GM18520 (cell line): ENCODE data around the gene ICAM2.

Experiments used
- ATAC-seq: cut with Tn5 transposase; IDR thresholded peaks from one replicate; pipeline ENCODE4 v1.9.1; 2021; ENCODE audit not compliant: unreplicated experiment

ICAM2 gene

DNA sequence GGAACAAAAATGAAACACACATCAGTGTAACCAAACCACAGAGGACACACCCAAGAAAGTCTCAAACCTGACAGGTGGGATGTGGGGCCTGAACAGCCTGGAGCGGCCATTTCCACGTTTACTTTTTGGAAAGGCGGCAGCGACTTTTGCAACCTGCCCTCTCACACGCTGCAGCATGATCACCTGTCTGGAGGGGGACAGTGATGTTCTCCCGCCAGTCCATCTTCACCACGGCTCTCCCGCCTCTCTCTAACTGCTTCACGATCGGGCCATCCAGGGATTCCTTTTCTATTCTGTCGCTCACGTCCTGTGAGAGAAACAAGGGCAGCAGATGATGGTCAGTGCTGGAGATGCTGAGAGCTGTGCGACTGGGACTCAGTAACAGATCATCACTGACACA lies 24.7 kb upstream of the ICAM2 start:
- no peak for ATAC-seq

DNA sequence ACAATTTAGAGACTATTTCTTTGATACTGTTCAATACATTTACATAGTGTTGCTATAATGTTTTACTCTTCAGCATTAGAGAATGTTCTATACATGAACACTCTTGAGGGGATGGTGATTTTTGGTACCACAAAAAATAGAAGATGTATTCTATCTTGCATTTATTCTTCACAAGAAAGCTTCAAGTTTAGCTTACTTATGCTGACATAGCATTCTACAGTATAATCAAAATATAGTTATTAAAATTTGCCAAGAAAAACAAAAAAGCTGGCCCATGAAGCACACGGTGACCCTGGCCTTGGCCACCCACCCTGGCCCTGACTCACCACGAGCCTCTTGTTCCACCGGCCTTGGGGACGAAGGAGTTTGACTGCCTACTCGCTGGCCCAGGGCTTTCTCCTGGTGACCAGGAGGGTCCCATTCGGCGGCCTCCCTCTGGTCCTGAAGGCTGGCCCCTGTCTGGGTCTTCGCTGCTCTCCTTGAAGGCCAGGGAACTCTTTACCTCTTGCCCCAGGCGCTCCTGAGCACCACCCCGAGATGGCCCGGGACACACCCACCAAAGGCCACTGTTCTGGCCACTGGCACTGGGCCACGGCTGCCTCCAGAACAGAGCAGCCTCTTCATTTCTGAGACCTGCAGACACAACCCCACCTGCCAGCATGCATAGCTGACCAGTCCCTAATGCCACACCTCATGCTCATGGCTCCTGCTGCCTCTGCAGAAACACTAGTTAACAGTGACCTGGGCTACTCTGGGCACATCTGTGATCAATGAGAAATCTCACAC lies 22.5 kb upstream of the ICAM2 start:
- ATAC-seq: no peak

DNA sequence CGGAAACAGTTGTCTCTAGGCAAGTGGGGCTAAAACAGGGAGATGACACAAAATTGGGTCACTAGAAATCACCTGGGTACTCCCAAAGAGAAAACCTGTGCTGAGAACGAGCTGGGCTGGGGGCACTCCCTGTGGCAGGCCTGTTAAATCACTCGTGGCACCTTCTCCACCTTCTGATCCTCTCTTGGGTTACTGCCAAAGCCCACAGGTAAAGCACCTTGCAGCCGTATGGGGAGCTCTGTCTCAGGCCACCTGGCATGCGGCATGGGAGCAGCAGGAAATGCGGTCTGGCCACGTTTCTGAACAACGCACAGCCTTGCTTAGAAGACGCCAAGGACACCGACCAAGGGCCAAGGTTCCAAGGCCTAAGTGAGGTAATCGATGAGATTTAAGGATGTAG lies 21.5 kb upstream of the ICAM2 start:
- ATAC-seq: no peak

DNA sequence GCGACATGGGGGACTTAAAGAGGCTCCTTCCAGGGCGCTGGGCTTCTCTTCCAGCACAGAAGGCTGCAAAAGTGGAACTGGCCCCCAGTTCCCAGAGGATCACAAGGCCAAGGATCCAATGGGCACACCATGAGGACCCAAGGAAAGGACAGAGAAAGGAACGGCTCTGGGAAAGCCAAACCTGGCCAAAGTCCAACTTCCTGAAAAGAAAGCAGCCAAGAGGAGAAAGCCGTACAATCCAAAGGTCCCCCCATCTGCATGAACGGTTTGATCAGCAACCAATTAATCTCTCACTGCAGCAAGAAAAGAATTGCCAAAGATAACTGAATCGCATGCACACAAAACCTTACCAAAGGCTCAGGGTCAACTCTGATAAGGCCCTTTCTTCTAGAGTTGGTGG lies 19.8 kb upstream of the ICAM2 start:
- no peak for ATAC-seq

DNA sequence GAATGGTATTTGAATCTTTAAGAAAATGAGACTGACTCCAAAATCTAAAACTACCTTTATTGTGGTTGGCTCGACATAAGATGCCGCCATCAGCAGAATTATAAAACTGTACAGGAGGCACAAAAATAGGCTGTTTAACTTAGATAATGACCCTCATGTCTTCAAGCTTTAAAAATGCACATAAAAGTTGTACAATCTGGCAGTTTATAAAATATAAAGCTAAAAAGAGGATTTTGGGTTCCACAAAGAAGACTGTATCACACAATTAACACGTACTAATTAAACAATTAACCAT lies 18.6 kb upstream of the ICAM2 start:
- no peak for ATAC-seq

DNA sequence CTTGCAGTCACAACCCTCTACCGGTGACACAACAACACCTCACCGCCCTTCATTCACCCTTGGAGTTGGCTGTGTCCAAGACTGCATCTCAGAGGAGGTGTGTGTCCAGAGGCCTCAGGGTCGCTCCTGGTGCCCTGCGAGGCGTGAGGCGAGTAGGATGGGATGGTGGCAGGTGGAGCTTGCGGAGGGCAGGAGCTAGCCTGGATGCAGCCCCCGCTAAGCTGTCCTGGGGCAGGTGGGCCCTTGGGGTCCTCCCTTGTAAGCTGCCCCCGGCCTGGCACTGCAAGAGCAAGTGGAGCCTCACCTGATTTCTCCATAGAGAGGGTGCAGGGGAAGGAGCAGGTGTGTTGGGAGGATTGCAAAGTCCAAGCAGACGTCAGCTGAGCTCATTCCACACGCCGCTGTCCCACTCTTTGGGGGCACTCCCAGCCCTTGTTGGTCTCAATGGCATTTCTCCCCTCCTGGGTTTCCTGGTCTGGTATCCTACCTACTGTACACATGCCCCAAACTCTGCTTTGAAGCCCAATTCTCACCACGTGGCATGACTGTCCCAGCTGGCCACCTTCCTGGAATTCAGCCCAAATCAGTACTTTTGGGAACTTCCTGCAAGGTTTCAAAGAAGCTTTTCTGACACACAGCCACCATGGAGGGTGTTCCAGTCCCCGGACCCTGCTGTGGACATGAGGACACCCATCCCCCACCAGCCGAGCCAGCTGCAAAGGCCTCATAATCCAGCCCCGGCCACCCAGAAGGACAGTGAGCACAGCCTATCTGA lies 18.1 kb upstream of the ICAM2 start:
- no peak for ATAC-seq

DNA sequence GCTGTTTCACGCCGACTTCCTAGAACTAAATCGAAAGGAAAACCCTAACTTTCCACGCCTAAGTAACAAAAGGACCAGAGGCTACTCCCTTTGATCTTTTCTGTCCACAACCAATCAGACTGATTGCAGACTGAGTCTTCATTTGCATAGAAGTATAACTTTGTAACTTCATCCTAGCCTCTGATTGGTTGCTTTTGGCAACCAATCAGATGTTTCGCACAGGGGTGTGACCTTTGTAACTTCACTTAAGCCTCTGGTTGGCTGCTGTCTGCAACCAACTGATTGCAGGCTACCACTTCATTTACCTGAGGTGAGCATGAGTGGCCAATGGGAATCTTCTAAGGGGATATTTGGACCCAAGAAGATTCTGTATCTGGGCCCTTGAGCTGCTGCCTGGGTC lies 17.4 kb upstream of the ICAM2 start:
- no peak for ATAC-seq

DNA sequence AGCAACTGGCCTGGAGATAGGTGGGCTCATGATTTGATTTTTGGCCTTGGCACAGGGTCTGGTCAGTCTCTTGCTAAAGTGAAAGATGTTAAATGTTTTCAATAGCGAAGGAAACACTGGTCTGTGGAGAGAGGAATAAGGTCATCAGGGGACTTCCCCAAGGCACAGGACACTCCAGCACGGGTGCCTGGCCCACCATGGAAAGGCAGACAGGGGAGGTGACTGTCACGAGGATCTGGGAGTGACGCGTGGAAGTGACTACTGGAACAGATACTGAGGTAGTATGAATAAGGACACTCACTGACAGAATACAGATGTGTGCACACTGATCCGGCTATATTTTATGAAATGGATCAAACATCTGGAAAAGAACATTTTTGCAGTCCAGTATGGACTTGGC lies 16.7 kb upstream of the ICAM2 start:
- no peak for ATAC-seq

DNA sequence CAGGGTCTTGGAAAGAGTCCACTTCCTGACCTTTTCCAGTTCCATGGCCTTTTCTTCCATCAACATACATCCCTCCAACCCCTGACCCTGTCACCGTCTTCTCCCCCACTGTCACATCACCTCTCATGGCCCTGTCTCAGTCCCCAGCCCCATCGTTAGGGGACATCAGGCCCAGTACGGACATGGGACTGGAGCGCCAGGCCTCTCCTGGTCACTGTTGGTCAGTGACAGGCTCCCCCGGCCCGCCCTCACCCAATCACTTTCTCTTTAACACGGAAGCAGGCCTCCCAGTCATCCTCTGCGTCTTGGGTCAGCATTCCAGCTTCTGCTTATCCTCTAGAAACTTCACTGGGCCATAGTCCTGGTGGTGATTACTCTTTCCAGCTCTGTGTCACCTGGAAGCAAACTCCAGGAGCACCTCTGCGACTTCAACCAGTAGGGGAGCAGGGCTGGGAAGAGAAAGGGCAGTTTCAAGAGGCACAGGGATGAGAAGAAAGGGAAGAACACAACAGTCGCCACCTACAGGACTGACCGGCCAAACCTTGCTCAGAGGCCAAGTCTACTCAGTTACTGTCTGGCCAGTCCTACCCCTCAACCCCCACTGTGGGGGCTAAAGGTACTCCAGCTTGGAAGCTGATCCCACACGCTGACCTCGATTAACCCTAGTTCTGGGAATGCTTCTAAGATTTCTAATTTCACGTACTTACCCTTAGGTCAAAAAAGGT lies 15.9 kb upstream of the ICAM2 start:
- ATAC-seq: no peak

DNA sequence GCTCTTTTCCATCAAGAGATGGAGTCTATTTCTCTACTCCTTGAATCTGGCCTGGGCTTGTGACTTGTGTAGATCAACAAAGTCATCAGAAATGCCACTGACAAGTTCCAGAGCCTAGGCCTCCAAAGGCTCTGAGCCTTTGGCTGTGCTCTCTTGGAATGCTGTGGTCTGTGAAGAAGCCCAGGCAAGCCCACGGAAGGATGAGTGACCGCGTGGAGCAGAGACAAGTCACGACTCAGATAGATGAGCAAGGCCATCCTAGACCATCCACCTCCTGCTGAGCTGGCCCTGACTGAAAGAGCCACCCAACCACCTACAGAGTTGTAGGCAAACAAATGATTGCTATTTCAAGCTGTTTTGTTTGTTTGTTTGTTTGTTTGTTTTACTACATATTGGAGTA lies 11.6 kb upstream of the ICAM2 start:
- no peak for ATAC-seq

DNA sequence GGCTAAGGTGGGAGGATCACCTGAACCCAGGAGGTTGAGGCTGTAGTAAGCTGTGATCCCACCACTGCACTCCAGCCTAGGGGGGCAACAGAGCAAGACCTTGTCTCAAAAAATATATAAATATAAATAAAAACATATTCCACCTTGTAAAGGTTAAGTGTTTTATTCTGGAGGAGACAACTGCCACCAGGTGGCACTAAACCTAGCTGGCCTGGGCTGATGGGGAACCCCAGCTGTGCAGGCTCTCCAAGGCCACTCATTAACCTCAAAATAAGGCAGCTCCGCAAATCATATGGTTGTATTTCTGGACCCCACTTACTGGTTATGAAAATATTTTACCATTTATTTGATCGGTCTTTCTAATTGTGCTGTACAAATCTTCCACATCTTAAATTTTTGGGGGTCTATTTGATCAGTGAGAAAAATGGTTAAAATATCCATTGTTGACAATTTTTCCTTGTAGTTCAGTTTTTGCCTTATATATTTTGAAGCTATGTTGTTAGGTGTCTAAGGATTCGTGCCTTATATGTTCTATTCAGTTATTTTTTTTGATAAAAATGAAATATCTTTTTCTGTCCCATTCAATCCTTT lies 8.5 kb upstream of the ICAM2 start:
- ATAC-seq: no peak

DNA sequence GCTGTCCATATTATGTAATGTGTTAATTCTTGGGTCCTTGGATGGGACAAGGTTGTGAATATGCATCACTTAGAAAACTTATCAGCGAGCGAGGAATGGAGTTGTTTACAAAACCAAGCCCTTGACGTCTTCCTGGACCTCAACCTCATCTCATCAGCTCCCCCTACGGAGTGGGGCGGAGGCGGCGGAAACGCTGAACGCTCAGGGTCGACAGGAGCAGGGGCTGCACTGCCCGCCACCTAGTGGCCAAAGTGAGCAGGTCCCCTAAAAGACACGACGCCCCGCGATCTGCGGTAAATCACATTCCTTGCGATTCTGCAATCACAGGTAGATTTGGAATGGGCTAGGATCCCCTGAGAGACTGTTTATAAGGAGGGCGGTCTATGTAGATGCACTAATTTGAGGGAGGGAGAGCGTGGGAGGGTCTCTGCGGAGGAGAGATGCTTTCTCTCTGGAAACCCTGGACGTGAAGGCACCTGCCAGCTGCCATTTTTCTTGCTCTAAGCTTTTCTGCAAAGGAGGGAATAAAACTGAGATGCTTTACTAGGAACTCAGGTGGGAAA lies 5.4 kb upstream of the ICAM2 start:
- ATAC-seq: no peak

DNA sequence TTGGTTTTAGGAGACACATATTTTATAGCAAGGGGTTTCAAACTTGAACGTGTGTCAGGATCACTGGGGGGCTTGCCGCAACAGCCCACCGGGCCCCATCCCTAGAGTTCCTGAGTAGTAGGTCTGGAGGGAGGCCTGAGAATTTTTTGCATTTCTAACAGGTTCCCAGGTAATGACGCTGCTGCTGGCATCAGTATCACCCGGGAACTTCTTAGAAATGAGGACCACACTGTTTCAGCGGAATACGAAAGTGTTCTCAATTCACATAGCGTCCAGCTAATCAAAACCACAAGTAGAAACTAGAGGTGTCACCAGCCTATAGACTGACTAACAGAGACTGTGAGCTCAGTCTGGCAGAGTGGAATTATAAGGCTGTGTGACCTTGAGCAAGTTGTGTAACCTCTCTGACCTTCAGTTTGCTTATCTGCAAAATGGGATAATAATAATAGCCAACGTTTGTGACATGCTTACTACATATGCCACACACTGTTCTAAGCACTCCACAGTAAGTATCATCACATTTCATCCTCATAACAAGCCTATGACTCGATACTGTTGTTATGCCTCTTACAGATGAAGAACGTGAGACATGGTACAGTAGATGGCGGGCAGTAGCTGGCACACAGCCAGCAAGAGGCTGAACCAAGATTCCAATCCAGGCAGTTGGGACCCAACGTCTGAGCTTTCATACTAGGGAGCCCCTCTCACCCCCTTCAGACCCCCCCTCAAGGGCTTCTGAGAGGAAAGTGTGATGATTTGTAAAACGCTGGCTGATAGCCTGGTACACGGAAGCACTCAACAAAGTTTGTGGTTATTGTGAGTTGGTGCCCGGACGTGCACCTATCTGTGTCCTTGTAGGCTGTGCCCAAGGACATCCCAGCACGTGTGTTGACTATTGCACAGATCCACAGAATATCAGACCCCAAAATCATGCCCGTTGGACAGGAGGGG lies 4.6 kb upstream of the ICAM2 start:
- no peak for ATAC-seq

DNA sequence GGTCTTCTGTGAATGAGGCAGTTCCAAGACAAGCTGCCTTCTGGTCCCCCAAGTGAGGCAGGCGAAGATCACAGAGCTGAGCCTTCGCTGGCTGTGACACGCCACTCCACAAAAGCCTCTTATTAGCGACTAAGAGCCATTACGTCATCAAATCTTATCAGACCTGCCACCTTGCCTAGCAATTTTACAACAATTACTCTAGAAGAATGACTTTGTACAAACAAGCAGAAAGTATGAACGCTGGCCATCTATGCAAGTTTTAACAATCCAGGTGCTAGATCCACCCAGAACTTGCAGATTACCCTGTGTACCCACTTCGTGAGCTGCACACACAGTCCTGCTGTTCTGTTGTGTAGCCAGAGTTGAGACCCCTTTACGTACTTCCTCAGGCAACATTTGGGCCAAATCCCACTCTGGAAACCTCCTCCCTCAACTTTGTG lies 3.8 kb upstream of the ICAM2 start:
- no peak for ATAC-seq

DNA sequence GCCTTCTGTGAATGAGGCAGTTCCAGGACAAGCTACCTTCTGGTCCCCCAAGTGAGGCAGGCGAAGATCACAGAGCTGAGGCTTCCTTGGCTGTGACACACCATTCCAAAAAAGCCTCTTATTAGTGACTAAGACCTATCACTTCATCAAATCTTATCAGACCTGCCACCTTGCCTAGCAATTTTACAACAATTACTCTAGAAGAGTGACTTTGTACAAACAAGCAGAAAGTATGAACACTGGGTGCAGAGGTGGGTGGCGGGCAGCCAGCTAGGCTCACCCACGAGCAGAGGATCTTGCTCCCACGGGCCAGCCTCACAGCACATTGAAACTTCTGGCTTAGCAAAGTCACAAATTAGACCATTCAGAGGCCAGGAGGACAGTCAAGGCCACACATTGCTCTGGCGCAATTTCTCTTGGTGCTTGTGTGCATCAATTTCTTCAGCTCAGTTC lies 2.2 kb upstream of the ICAM2 start:
- ATAC-seq: no peak

DNA sequence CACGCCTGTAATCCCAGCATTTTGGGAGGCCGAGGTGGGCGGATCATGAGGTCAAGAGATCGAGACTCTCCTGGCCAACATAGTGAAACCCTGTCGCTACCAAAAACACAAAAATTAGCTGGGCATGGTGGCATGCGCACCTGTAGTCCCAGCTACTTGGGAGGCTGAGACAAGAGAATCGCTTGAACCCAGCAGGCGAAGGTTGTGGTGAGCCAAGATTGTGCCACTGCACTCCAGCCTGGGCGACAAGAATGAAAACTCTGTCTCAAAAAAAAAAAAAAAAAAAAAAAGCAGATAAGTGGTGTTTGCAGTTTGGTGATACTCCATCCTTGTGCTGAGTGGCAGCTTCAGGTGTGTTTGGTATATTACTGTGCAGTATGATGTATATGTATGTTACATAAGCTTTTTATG lies 877 bp downstream of the ICAM2 start:
- ATAC-seq: peak; percentile 17

DNA sequence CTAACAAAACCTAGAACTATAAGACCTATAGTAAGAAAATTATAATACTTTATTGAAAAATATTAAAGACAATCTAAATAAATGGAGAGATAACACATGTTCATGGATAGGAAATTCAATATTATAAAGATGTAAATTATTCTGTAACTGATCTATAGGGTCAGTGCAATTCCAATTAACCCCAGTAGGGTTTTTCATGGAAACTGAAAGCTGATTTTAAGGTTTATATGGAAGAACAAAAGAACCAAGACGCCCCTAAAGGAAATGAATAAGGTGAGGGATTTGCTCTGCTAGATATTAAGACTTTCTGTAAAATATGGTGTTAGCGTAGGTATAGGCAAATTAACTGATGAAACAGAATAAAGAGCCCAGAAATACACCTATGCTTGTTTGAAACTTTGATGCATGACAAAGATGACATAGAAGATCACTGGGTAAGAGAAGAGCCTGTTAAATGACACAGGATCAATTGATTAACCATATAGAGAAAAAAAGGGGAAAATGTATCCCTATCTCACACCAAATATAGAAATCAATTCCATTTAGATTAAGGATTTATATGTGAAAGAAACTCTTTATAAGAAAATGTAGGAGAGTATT lies 3.0 kb downstream of the ICAM2 start:
- no peak for ATAC-seq

DNA sequence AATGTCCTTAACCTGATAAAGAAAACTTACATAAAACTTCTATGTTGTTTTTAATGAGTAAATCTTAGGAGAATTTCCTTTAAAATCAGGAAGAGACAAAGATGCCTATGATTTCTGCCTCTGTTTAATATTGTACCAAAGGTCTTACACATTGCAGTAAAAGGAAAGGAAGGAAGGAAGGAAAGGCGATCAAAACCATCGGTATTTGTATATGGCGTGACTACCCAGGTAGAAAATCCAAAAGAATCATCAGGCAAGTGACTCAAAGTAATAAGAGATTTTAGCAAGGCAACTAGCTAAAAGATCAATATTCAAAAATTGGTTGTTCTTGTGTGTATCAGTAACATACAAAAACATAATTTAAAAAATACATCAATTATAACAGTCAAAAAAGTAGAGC lies 3.5 kb downstream of the ICAM2 start:
- no peak for ATAC-seq

DNA sequence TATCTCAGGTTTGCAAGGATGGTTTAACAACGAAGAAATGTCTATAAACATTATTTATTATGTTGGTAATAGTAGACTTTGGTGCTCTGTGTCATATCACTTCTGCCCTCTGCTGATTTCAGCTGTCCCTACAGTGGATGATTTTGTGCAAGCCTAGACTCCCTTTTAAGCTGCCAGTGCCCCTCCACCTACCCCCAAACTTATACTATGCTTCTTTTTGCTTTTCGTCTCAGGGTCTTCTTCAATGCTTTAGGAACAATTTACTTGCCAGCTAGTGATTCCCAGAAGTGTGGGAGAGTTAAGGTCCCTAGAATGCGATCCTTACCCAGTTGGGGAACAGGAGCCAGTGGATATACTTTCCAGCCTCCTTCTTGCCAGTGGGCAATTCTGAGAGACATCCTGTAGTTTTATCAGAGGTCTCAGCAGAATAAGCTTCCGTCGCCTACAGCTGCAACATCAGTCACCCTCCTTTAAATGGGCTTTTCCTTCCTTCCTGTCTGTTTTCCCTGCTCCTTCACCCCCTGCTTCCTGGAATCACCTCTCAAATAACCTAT lies 4.1 kb downstream of the ICAM2 start:
- ATAC-seq: no peak
